Hepatocyte (in vitro differentiated cells): Measurements from ENCODE around the gene TOX2.

ENCODE experiments used
- CTCF ChIP-seq: fragments of 200-600 bp; sonication (generic); IDR thresholded peaks from 2 replicates; pipeline ENCODE4 v1.5.1; 2016; ENCODE audit warnings: antibody characterized with exemption, mild to moderate bottlenecking; ENCODE audit not compliant: poor library complexity
- EZH2 ChIP-seq: fragments of 200-600 bp; sonication (generic); IDR thresholded peaks from 2 replicates; pipeline ENCODE4 v1.6.1; 2016; ENCODE audit warnings: antibody characterized with exemption, mild to moderate bottlenecking, borderline replicate concordance
- EZH2phosphoT487 ChIP-seq: fragments of 200-600 bp; sonication (generic); IDR thresholded peaks from one replicate; pipeline ENCODE4 v1.6.1; 2018; ENCODE audit warnings: antibody characterized with exemption, mild to moderate bottlenecking, low read depth, moderate library complexity; ENCODE audit not compliant: unreplicated experiment, severe bottlenecking

- TF ChIP-seq CTCF (no peak), EZH2phosphoT487 (no peak), EZH2 (no peak)
Observed at GRCh38 chr20:44034965-44035635, 120.4 kb downstream of the TOX2 start.
